22Rv1 (cell line): ENCODE data around the gene SYT13.

Source experiments
- H3K27ac ChIP-seq: fragments of 450-650 bp; 2 replicates; pipeline ENCODE4 v1.5.1; 2017
- ZFX ChIP-seq: fragments of 450-650 bp; IDR thresholded peaks from 2 replicates; pipeline ENCODE4 v1.6.1; 2017; ENCODE audit warnings: antibody characterized with exemption, borderline replicate concordance
- TF ChIP-seq, protein P1 (sequence below): fragments of 450-650 bp; IDR thresholded peaks from 2 replicates; pipeline ENCODE4 v1.5.1; 2017; ENCODE audit warnings: mild to moderate bottlenecking

Gene SYT13

GRCh38 chr11:45227836-45228235, 58.3 kb downstream of the SYT13 start:
- TF ChIP-seq, protein P1, sequence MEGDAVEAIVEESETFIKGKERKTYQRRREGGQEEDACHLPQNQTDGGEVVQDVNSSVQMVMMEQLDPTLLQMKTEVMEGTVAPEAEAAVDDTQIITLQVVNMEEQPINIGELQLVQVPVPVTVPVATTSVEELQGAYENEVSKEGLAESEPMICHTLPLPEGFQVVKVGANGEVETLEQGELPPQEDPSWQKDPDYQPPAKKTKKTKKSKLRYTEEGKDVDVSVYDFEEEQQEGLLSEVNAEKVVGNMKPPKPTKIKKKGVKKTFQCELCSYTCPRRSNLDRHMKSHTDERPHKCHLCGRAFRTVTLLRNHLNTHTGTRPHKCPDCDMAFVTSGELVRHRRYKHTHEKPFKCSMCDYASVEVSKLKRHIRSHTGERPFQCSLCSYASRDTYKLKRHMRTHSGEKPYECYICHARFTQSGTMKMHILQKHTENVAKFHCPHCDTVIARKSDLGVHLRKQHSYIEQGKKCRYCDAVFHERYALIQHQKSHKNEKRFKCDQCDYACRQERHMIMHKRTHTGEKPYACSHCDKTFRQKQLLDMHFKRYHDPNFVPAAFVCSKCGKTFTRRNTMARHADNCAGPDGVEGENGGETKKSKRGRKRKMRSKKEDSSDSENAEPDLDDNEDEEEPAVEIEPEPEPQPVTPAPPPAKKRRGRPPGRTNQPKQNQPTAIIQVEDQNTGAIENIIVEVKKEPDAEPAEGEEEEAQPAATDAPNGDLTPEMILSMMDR, result no peak
- TF ChIP-seq ZFX, result no peak
- H3K27ac ChIP-seq, result no peak overlapping the region

GRCh38 chr11:45226901-45227300, 59.2 kb downstream of the SYT13 start:
- H3K27ac ChIP-seq, result no peak overlapping the region
- no peak for TF ChIP-seq ZFX
- TF ChIP-seq, protein P1, result no peak

DNA sequence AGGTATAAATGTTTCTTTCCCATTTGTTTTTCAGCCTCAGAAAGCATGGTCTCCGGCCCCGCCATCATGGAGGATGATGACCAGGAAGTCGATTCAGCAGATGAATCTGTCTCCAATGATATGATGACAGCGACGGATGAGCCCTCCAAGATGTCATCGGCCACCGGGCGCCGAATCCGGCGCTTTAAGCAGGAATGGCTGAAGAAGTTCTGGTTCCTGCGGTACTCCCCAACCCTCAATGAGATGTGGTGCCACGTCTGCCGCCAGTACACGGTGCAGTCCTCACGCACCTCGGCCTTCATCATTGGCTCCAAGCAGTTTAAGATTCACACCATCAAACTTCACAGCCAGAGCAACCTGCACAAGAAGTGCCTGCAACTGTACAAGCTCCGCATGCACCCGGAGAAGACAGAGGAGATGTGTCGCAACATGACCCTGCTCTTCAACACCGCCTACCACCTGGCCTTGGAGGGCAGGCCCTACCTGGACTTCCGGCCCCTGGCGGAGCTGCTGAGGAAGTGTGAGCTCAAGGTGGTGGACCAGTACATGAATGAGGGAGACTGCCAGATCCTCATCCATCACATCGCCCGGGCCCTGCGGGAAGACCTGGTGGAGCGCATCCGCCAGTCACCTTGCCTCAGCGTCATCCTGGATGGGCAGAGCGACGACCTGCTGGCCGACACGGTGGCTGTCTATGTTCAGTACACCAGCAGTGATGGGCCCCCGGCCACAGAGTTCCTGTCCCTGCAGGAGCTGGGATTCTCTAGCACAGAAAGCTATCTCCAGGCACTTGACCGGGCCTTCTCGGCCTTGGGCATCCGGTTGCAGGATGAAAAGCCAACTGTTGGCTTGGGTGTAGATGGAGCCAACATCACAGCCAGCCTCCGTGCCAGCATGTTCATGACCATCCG, 59.9 kb downstream of the SYT13 start:
- H3K27ac ChIP-seq, result no peak overlapping the region
- TF ChIP-seq ZFX, result no peak
- TF ChIP-seq, protein P1, result no peak

- no peak for TF ChIP-seq ZFX
- TF ChIP-seq, protein P1, result no peak
- H3K27ac ChIP-seq, result no peak overlapping the region
Measured at GRCh38 chr11:45225277-45225676, 60.9 kb downstream of the SYT13 start.

DNA sequence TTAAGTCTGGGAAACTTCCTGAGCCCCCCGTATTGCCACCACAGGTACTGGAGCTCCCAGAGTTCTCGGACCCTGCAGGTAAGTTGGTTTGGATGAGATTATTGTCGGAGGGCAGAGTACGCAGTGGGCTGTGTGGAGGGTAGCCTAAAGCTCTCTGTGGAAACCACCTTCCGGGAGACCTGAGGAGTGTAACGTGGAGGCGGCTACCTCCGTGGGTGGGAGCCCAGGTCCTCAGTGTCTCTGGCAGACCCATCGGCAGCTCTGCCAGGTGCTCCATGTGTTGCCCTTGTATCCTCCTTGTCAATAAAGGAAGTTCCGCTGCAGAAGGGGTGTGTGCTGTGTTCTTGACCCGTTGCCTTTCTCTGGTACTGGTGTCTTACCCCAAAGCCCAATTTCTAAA, 61.4 kb downstream of the SYT13 start:
- no peak overlapping the region for H3K27ac ChIP-seq
- TF ChIP-seq, protein P1, result no peak
- no peak for TF ChIP-seq ZFX

DNA sequence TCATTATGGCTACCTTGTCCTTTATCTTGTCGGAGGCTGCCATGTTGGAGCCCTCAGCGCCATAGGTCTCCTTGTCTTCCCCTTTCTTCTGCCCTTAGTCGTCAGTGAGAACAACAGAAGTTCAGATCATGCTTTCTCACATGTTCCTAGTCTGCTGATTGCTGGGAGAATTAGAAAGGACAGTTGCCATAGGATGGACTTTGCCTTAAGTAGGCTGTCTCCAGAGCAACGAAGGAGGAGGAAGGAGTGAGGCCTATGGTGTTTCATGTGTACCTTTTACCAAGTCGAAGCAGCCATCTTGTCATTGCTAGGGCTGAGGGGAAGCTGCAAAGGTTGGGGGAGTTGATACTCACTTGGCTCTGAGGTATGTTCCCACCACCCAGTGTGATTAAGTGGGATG, 62.6 kb downstream of the SYT13 start:
- H3K27ac ChIP-seq, result no peak overlapping the region
- no peak for TF ChIP-seq ZFX
- TF ChIP-seq, protein P1, result no peak

- TF ChIP-seq, protein P1, result no peak
- no peak for TF ChIP-seq ZFX
Measured at GRCh38 chr11:45219411-45219810, 66.7 kb downstream of the SYT13 start.

More at GRCh38 chr11:45219411-45219810, 66.7 kb downstream of the SYT13 start:
- H3K27ac ChIP-seq, result no peak overlapping the region
